OCI-LY7 (cell line): Measurements from ENCODE around the gene CNIH1. TPM values are rescaled to one million over a fixed set of nuclear protein-coding genes. Genes with fewer than 3 reads are reported as not detected.
"Not testable (repeated sequence)": the region's sequence is repeated elsewhere in the genome, so short reads cannot be mapped to it uniquely, and the experiment has no call there.

Experiments
- BruUV-seq: library from RNA; stranded (reverse); fragments of 400-500 nt; replicated peaks from 2 replicates; lab custom pipeline; 2021; lab: Mats Ljungman, UMichigan
- CTCF ChIA-PET: fragments of 300-600 bp; sonication (Branson Sonifier 250); formaldehyde crosslinking; loops from one replicate; lab custom pipeline; 2022; ENCODE audit warnings: antibody characterized with exemption; ENCODE audit not compliant: unreplicated experiment; lab: Charles Lee
- POLR2A ChIA-PET: fragments of 300-600 bp; sonication (Branson Sonifier 250); formaldehyde crosslinking; loops from one replicate; lab custom pipeline; 2022; ENCODE audit warnings: antibody characterized with exemption; lab: Charles Lee
- DNase-seq: peaks from one replicate; pipeline ENCODE4 v3.0.0-alpha.2; 2015; ENCODE audit warnings: low spot score
- H2AFZ ChIP-seq: fragments of 200-600 bp; sonication (generic), shearing (Covaris generic); 2 replicates; pipeline ENCODE4 v1.6.1; 2014; ENCODE audit warnings: mild to moderate bottlenecking, antibody characterized with exemption, low read length, moderate library complexity
- H3K27ac ChIP-seq: fragments of 200-600 bp; sonication (generic); 2 replicates; pipeline ENCODE4 v1.5.1; 2014; ENCODE audit warnings: mixed run types, low read depth, mild to moderate bottlenecking, moderate library complexity, low read length, inconsistent platforms; ENCODE audit not compliant: poor library complexity, severe bottlenecking
- H3K36me3 ChIP-seq: fragments of 200-600 bp; sonication (generic); 2 replicates; pipeline ENCODE4 v1.6.1; 2014; ENCODE audit warnings: mild to moderate bottlenecking, antibody characterized with exemption, low read length, moderate library complexity, mixed read lengths; ENCODE audit not compliant: insufficient read depth
- H3K4me1 ChIP-seq: fragments of 200-600 bp; sonication (generic); 2 replicates; pipeline ENCODE4 v1.5.1; 2014; ENCODE audit warnings: mild to moderate bottlenecking, low read length; ENCODE audit not compliant: insufficient read depth, poor library complexity, severe bottlenecking
- H3K4me2 ChIP-seq: fragments of 200-600 bp; sonication (generic); 2 replicates; pipeline ENCODE4 v1.6.1; 2014; ENCODE audit warnings: mild to moderate bottlenecking, low read length
- H3K4me3 ChIP-seq: fragments of 200-600 bp; sonication (generic); 2 replicates; pipeline ENCODE4 v1.5.1; 2014; ENCODE audit warnings: mild to moderate bottlenecking, low read depth, low read length; ENCODE audit not compliant: poor library complexity, severe bottlenecking
- H3K79me2 ChIP-seq: fragments of 200-600 bp; sonication (generic); 2 replicates; pipeline ENCODE4 v1.6.1; 2016; ENCODE audit warnings: low read depth, mild to moderate bottlenecking, low read length, moderate library complexity, mixed read lengths; ENCODE audit not compliant: insufficient read depth
- H3K9me2 ChIP-seq: fragments of 200-600 bp; sonication (generic); 2 replicates; pipeline ENCODE4 v1.6.1; 2016; ENCODE audit warnings: mild to moderate bottlenecking, low read length, mixed read lengths; ENCODE audit not compliant: insufficient read depth
- H3K9me3 ChIP-seq: fragments of 200-600 bp; sonication (generic); 2 replicates; pipeline ENCODE4 v1.6.1; 2014; ENCODE audit warnings: mild to moderate bottlenecking, mixed run types, low read length, mixed read lengths
- H4K20me1 ChIP-seq: fragments of 200-600 bp; sonication (generic); 2 replicates; pipeline ENCODE4 v1.6.1; 2014; ENCODE audit warnings: mild to moderate bottlenecking, antibody characterized with exemption, low read length, moderate library complexity, mixed read lengths; ENCODE audit not compliant: insufficient read depth
- EZH2phosphoT487 ChIP-seq: fragments of 200-600 bp; sonication (generic); IDR thresholded peaks from 2 replicates; pipeline ENCODE4 v1.6.1; 2018; ENCODE audit warnings: low read depth, borderline replicate concordance, mild to moderate bottlenecking, mixed run types, antibody characterized with exemption, low read length, moderate library complexity, mixed read lengths
- intact Hi-C: fragments of 100-400 bp; cut with micrococcal nuclease; formaldehyde crosslinking; loops from one replicate; pipeline ENCODE4 v1.10.0; 2022; ENCODE audit not compliant: unreplicated experiment
- total RNA-seq, 2 experiments: library from RNA; depleted of rRNA in 1 of 2; stranded (reverse); fragments of >200 nt in 1 of 2; shearing (Covaris generic) in 1 of 2; gene quantifications; 2 replicates each; pipeline ENCODE4 v1.2.3, GENCODE V29; 2014 to 2022
- TF ChIP-seq, protein P1 (sequence below): fragments of 200-600 bp; sonication (generic); conservative IDR thresholded peaks from 2 replicates; pipeline ENCODE4 v1.5.1; 2014; ENCODE audit warnings: mild to moderate bottlenecking, antibody characterized with exemption, low read length, moderate library complexity, mixed read lengths

CNIH1 gene
- total RNA-seq, 2 experiments from 2014 or later = 29.7 to 96.6 TPM

DNA sequence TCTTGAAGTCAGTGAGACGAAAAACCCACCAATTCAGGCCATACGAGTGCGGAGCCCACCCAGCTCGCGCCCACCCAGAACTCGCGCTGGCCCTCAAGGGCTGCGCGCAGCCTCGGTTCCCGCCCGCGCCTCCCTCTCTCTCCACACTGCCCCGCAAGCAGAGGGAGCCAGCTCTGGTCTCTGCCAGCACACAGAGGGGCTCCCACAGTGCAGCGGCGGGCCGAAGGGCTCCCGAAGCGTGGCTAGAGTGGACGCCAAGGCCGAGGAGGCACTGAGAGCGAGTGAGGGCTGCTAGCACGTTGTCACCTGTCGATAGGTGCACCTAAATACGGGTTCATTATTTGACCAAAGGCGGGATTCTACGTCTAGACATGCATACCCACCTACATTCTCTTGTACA lies 46.6 kb downstream of the CNIH1 start:
- Histone ChIP-seq H3K79me2 (peaks cover 27% of the 10 kb centered on the region), H3K36me3 (peaks cover 7% of the 10 kb centered on the region), H3K27ac (no peak overlapping the region), H3K4me3 (no peak overlapping the region), H2AFZ (no peak overlapping the region), H3K9me3 (no peaks in the 10 kb centered on the region), H3K4me1 (peaks cover 21% of the 10 kb centered on the region), H3K9me2 (no peaks in the 10 kb centered on the region), H4K20me1 (peaks cover 4% of the 10 kb centered on the region; the same call in 1 of the 2 replicates), H3K4me2 (no peak overlapping the region)
- TF ChIP-seq, protein P1, sequence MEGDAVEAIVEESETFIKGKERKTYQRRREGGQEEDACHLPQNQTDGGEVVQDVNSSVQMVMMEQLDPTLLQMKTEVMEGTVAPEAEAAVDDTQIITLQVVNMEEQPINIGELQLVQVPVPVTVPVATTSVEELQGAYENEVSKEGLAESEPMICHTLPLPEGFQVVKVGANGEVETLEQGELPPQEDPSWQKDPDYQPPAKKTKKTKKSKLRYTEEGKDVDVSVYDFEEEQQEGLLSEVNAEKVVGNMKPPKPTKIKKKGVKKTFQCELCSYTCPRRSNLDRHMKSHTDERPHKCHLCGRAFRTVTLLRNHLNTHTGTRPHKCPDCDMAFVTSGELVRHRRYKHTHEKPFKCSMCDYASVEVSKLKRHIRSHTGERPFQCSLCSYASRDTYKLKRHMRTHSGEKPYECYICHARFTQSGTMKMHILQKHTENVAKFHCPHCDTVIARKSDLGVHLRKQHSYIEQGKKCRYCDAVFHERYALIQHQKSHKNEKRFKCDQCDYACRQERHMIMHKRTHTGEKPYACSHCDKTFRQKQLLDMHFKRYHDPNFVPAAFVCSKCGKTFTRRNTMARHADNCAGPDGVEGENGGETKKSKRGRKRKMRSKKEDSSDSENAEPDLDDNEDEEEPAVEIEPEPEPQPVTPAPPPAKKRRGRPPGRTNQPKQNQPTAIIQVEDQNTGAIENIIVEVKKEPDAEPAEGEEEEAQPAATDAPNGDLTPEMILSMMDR = no peak
- no peak for TF ChIP-seq EZH2phosphoT487
- intact Hi-C loops = loop anchor here (10.0 kb wide), 1 partner anchor 780 kb away; no protein-coding TSS in a partner anchor
- ChIA-PET CTCF (no interaction called here), POLR2A (interaction anchor here (0.6 kb wide), 1 partner anchor 16 kb away, joined by 4 read pairs; no protein-coding TSS in a partner anchor)
- DNase-seq = no peak
- BruUV-seq = no TSS peak

DNA sequence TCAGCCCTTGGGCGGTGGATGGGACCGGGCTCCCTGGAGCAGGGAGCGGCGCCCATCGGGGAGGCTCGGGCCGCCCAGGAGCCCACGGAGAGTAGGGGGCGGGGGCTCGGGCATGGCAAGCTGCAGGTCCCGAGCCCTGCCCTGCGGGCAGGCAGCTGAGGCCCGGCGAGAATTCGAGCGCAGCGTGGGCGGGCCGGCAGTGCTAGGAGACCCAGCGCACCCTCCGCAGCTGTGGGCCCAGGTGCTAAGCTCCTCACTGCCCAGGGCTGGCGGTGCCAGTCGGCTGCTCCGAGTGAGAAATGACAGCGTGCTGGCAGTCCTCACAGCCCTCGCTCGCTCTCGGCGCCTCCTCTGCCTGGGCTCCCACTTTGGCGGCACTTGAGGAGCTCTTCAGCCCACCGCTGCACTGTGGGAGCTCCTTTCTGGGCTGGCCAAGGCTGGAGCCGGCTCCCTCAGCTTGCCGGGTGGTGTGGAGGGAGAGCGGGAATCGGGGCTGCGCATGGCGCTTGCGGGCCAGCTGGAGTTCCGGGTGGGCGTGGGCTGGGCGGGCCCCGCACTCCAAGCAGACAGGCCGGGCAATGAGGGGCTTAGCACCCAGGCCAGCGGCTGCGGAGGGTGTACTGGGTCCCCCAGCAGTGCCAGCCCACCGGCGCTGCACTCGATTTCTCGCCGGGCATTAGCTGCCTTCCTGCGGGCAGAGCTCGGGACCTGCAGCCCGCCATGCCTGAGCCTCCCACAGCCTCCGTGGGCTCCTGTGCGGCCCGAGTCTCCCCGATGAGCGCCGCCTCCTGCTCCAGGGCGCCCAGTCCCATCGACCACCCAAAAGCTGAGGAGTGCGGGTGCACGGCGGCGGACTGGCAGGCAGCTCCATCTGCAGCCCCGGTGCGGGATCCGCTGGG lies 47.9 kb downstream of the CNIH1 start:
- H3K4me1 ChIP-seq, H3K4me2 ChIP-seq, CTCF ChIA-PET, H3K4me3 ChIP-seq, POLR2A ChIA-PET, H2AFZ ChIP-seq, H3K9me3 ChIP-seq, H4K20me1 ChIP-seq, H3K9me2 ChIP-seq, DNase-seq, H3K36me3 ChIP-seq, H3K27ac ChIP-seq, BruUV-seq: not testable (repeated sequence)
- H3K79me2 ChIP-seq = peaks cover 13% of the 10 kb centered on the region
- intact Hi-C loops = loop anchor here (10.0 kb wide), 1 partner anchor 778 kb away; no protein-coding TSS in a partner anchor

DNA sequence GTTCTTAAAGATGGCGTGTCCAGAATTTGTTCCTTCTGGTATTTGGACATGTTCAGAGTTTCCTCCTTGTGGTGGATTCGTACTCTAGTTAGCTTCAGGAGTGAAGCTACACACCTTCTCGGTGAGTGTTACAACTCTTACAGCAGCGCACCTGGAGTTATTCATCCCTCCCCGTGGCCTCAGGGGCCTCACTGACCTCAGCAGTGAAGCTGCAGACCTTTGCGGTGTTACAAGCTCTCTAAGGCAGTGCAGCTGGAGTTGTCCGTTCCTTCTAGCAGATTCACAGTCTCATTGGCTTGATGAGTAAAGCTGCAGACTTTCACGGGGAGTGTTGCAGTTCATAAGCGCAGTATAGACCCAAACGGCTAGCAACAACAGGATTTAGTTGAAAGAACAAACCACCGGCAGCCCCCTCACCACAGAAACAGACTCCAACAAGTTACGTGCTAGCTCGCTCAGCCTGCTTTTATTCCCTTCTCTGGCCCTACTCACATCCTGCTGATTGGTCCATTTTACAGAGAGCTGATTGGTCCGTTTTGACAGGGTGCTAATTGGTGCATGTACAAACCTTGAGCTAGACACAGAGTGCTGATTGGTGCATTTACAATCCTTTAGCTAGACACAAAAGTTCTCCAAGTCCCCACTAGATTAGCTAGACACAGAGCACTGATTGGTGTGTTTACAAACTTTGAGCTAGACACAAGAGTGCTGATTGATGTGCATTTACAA lies 48.9 kb downstream of the CNIH1 start:
- H3K4me1 ChIP-seq = peaks cover 5% of the 10 kb centered on the region
- H3K9me3 ChIP-seq = no peaks in the 10 kb centered on the region

More for the DNA sequence above, 48.9 kb downstream of the CNIH1 start:
- TF ChIP-seq, protein P1 = no peak
- no peak for TF ChIP-seq EZH2phosphoT487
- DNase-seq = no peak
- Histone ChIP-seq H3K36me3 (no peaks in the 10 kb centered on the region), H3K9me2 (no peaks in the 10 kb centered on the region), H3K79me2 (peaks cover 4% of the 10 kb centered on the region; the same call in 1 of the 2 replicates), H3K27ac (no peak overlapping the region), H3K4me2 (no peak overlapping the region), H3K4me3 (no peak overlapping the region), H2AFZ (no peak overlapping the region), H4K20me1 (no peaks in the 10 kb centered on the region)
- no TSS peak for BruUV-seq
- POLR2A ChIA-PET = no interaction called here
- CTCF ChIA-PET = interaction anchor here (0.6 kb wide), 1 partner anchor 1359 kb away, joined by 3 read pairs; no protein-coding TSS in a partner anchor
- intact Hi-C loops = loop anchor here (10.0 kb wide), 1 partner anchor 777 kb away; no protein-coding TSS in a partner anchor
